ENCODE data around the gene HDAC5.

HDAC5 gene

GRCh38 chr17:44091200-44091997, 32.0 kb downstream of the HDAC5 start:
- Histone ChIP-seq H3K27ac (ENCODE audit: low read length) (no peak overlapping the region), H3K4me2 (ENCODE audit: low read length) (no peak overlapping the region), H3K36me3 (replicated peaks; ENCODE audit: low read depth, low read length) (no peaks in the 10 kb centered on the region), H3K27me3 (ENCODE audit: low read depth, low read length) (no peaks in the 10 kb centered on the region), H2AFZ (ENCODE audit: low read depth, low read length) (no peak overlapping the region), H3K9ac (ENCODE audit: low read length) (no peak overlapping the region), H4K20me1 (ENCODE audit: insufficient read depth, low read length) (no peaks in the 10 kb centered on the region; the same call in 1 of the 2 replicates), H3K79me2 (ENCODE audit: low read length) (no peaks in the 10 kb centered on the region), H3K4me3 (ENCODE audit: low read length) (no peak overlapping the region), H3K4me1 (ENCODE audit: low read length) (peaks cover 11% of the 10 kb centered on the region), H3K9me3 (ENCODE audit: insufficient read depth, low read length) (no peaks in the 10 kb centered on the region)
- TF ChIP-seq EZH2phosphoT487 (IDR thresholded peaks at IDR 0.05; ENCODE audit: low read depth) (no peak), CTCF (IDR thresholded peaks at IDR 0.05; ENCODE audit: low read depth, low read length) (no peak)

GRCh38 chr17:44088254-44088653, 35.2 kb downstream of the HDAC5 start:
- Histone ChIP-seq H3K9me3 (ENCODE audit: insufficient read depth, low read length) (no peaks in the 10 kb centered on the region), H3K27ac (ENCODE audit: low read length) (no peak overlapping the region), H3K79me2 (ENCODE audit: low read length) (no peaks in the 10 kb centered on the region), H2AFZ (ENCODE audit: low read depth, low read length) (no peak overlapping the region), H3K4me3 (ENCODE audit: low read length) (no peak overlapping the region), H3K4me2 (ENCODE audit: low read length) (no peak overlapping the region), H4K20me1 (ENCODE audit: insufficient read depth, low read length) (no peaks in the 10 kb centered on the region), H3K4me1 (ENCODE audit: low read length) (no peaks in the 10 kb centered on the region), H3K27me3 (ENCODE audit: low read depth, low read length) (no peaks in the 10 kb centered on the region), H3K9ac (ENCODE audit: low read length) (no peak overlapping the region), H3K36me3 (replicated peaks; ENCODE audit: low read depth, low read length) (no peaks in the 10 kb centered on the region)
- TF ChIP-seq CTCF (IDR thresholded peaks at IDR 0.05; ENCODE audit: low read depth, low read length) (no peak), EZH2phosphoT487 (IDR thresholded peaks at IDR 0.05; ENCODE audit: low read depth) (no peak)

GRCh38 chr17:44087319-44087718, 36.1 kb downstream of the HDAC5 start:
- no peaks in the 10 kb centered on the region for H3K79me2 ChIP-seq (ENCODE audit: low read length)
- H3K9me3 ChIP-seq (ENCODE audit: insufficient read depth, low read length) = no peaks in the 10 kb centered on the region
- H3K4me2 ChIP-seq (ENCODE audit: low read length) = no peak overlapping the region
- H3K27me3 ChIP-seq (ENCODE audit: low read depth, low read length) = no peaks in the 10 kb centered on the region
- H4K20me1 ChIP-seq (ENCODE audit: insufficient read depth, low read length) = no peaks in the 10 kb centered on the region
- no peak overlapping the region for H3K4me3 ChIP-seq (ENCODE audit: low read length)
- H3K4me1 ChIP-seq (ENCODE audit: low read length) = no peaks in the 10 kb centered on the region
- H3K36me3 ChIP-seq (replicated peaks; ENCODE audit: low read depth, low read length) = no peaks in the 10 kb centered on the region
- H3K27ac ChIP-seq (ENCODE audit: low read length) = no peak overlapping the region
- H2AFZ ChIP-seq (ENCODE audit: low read depth, low read length) = no peak overlapping the region
- H3K9ac ChIP-seq (ENCODE audit: low read length) = no peak overlapping the region
- TF ChIP-seq EZH2phosphoT487 (IDR thresholded peaks at IDR 0.05; ENCODE audit: low read depth) = no peak
- no peak for TF ChIP-seq CTCF (IDR thresholded peaks at IDR 0.05; ENCODE audit: low read depth, low read length)

GRCh38 chr17:44086364-44087311, 36.8 kb downstream of the HDAC5 start:
- no peaks in the 10 kb centered on the region for H4K20me1 ChIP-seq (ENCODE audit: insufficient read depth, low read length)
- H3K27me3 ChIP-seq (ENCODE audit: low read depth, low read length) = no peaks in the 10 kb centered on the region
- H3K79me2 ChIP-seq (ENCODE audit: low read length) = no peaks in the 10 kb centered on the region
- H3K27ac ChIP-seq (ENCODE audit: low read length) = no peak overlapping the region
- no peak overlapping the region for H3K4me2 ChIP-seq (ENCODE audit: low read length)
- no peak overlapping the region for H2AFZ ChIP-seq (ENCODE audit: low read depth, low read length)
- no peak for TF ChIP-seq EZH2phosphoT487 (IDR thresholded peaks at IDR 0.05; ENCODE audit: low read depth)
- TF ChIP-seq CTCF (IDR thresholded peaks at IDR 0.05; ENCODE audit: low read depth, low read length) = no peak
- peaks cover 4% of the 10 kb centered on the region for H3K36me3 ChIP-seq (replicated peaks; ENCODE audit: low read depth, low read length)
- H3K4me3 ChIP-seq (ENCODE audit: low read length) = no peak overlapping the region
- no peak overlapping the region for H3K9ac ChIP-seq (ENCODE audit: low read length)
- no peaks in the 10 kb centered on the region for H3K9me3 ChIP-seq (ENCODE audit: insufficient read depth, low read length)
- no peaks in the 10 kb centered on the region for H3K4me1 ChIP-seq (ENCODE audit: low read length)

All from OCI-LY3 (cell line).